ENCODE results near the gene STARD3. TPM values are rescaled to one million over a fixed set of nuclear protein-coding genes. Genes with fewer than 3 reads are reported as not detected.
A peak's percentile ranks its signal among the peaks of the same experiment; 100 is the strongest.

Gene STARD3
- total RNA-seq, 1 donor from 2014 or later = 18.4 TPM

DNA sequence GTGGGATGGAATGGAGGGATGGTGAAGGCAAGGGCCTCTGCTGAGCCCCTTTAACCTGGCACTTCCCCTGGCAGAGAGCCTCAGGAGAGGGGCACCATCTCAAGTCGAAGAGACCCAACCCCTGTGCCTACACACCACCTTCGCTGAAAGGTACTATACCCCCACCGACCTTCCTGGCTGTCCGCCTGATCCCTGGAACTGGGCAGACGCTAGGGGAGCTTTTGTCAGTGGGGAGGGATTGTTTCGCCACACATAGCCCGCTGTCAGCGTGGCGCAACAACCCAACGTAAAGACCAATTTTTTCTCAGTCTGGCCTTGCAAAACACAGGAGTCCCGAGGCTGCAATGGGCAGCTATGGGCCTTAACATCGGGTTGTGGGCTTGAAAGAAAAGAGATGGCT, 7.0 kb upstream of the STARD3 start:
- TF ChIP-seq, protein P1, sequence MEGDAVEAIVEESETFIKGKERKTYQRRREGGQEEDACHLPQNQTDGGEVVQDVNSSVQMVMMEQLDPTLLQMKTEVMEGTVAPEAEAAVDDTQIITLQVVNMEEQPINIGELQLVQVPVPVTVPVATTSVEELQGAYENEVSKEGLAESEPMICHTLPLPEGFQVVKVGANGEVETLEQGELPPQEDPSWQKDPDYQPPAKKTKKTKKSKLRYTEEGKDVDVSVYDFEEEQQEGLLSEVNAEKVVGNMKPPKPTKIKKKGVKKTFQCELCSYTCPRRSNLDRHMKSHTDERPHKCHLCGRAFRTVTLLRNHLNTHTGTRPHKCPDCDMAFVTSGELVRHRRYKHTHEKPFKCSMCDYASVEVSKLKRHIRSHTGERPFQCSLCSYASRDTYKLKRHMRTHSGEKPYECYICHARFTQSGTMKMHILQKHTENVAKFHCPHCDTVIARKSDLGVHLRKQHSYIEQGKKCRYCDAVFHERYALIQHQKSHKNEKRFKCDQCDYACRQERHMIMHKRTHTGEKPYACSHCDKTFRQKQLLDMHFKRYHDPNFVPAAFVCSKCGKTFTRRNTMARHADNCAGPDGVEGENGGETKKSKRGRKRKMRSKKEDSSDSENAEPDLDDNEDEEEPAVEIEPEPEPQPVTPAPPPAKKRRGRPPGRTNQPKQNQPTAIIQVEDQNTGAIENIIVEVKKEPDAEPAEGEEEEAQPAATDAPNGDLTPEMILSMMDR (IDR thresholded peaks at IDR 0.05; ENCODE audit: insufficient read depth, low read length, severe bottlenecking) = no peak
- FAIRE-seq = no peak
- H3K36me3 ChIP-seq (ENCODE audit: control insufficient read depth, insufficient read depth, low read length) = no peaks in the 10 kb centered on the region
- no peak for DNase-seq (ENCODE audit: low read depth)
- peaks cover 8% of the 10 kb centered on the region for H3K27me3 ChIP-seq (ENCODE audit: control insufficient read depth, insufficient read depth, low read length)
- no peak overlapping the region for H3K4me3 ChIP-seq (ENCODE audit: low read depth, low read length)

GRCh38 chr17:39631403-39631802, 5.5 kb upstream of the STARD3 start:
- peak; percentile 66 for DNase-seq (ENCODE audit: low read depth)
- TF ChIP-seq, protein P1 (IDR thresholded peaks at IDR 0.05; ENCODE audit: insufficient read depth, low read length, severe bottlenecking) = no peak
- Histone ChIP-seq H3K4me3 (ENCODE audit: low read depth, low read length) (no peak overlapping the region), H3K36me3 (ENCODE audit: control insufficient read depth, insufficient read depth, low read length) (no peaks in the 10 kb centered on the region), H3K27me3 (ENCODE audit: control insufficient read depth, insufficient read depth, low read length) (peaks cover 6% of the 10 kb centered on the region)
- FAIRE-seq = no peak

DNA sequence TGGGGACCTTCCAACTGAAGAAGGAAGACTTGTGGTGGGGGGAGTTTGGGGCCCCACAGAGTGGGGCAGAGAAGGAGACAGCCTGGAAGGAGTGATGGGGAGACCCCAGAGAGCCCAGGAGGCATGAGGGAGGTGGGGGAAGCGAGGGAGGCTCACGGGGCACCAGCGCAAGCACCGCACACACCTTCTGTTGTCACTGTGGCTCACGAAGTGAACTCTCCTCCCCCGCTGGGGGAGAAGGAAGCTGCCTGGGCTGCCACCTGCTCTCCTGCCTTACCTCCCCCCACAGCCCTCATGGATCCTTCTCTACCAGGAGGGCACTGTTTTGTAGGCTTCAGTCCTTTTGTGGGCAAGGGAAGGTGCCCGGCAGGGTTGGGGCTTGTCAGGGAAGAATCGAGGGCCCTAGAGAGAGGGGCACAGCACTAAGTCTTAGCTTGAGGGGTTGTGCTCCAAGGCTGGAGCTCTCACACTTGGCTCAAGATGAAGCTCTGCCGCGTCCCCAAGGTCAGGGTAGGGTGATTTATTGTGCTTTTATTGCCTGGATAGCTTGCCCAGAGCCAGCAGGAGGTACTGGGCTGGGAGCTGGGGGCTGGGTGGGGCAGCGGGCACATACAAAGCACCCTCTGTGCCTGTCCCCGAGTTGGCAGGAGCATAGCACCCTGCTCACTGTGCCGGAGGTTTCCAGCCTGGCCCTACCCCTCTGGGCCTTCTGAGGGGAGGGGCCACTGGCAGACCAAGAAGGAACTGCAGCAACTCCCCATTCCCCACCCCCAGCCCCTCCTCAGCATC, 4.6 kb upstream of the STARD3 start:
- Histone ChIP-seq H3K36me3 (ENCODE audit: control insufficient read depth, insufficient read depth, low read length) (no peaks in the 10 kb centered on the region), H3K4me3 (ENCODE audit: low read depth, low read length) (no peak overlapping the region), H3K27me3 (ENCODE audit: control insufficient read depth, insufficient read depth, low read length) (peaks cover 3% of the 10 kb centered on the region)
- FAIRE-seq = no peak
- TF ChIP-seq, protein P1 (IDR thresholded peaks at IDR 0.05; ENCODE audit: insufficient read depth, low read length, severe bottlenecking) = no peak
- DNase-seq (ENCODE audit: low read depth) = no peak

DNA sequence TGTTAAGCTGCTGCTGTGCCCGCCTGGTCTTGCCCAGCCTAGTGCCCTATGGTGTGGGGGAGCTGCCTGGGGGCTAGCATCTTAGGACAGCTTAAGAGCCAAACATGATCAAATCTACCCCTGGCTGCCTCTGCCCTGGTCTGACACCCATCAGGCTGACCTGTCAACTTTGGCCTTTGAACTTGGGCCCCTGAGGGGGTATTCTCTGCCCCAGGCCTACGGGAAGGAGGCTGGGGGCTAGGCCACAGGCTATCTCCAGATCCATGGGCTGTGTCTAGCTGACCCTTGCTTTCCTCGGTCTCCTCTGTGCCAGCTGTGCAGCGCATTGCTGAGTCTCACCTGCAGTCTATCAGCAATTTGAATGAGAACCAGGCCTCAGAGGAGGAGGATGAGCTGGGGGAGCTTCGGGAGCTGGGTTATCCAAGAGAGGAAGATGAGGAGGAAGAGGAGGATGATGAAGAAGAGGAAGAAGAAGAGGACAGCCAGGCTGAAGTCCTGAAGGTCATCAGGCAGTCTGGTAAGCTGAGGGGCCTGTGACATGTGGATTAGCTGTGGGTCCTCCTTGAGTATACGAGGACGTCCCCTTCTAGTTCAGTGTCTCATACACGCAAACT, 3.3 kb upstream of the STARD3 start:
- H3K27me3 ChIP-seq (ENCODE audit: control insufficient read depth, insufficient read depth, low read length) = peaks cover 1% of the 10 kb centered on the region
- FAIRE-seq (no peak), DNase-seq (ENCODE audit: low read depth) (no peak)
- no peaks in the 10 kb centered on the region for H3K36me3 ChIP-seq (ENCODE audit: control insufficient read depth, insufficient read depth, low read length)
- H3K4me3 ChIP-seq (ENCODE audit: low read depth, low read length) = no peak overlapping the region
- TF ChIP-seq, protein P1 (IDR thresholded peaks at IDR 0.05; ENCODE audit: insufficient read depth, low read length, severe bottlenecking) = no peak

- FAIRE-seq = no peak
- H3K36me3 ChIP-seq (ENCODE audit: control insufficient read depth, insufficient read depth, low read length) = no peaks in the 10 kb centered on the region
- peak; percentile 33 for DNase-seq (ENCODE audit: low read depth)
Measured at GRCh38 chr17:39634384-39634871, 2.5 kb upstream of the STARD3 start.

More at GRCh38 chr17:39634384-39634871, 2.5 kb upstream of the STARD3 start:
- H3K4me3 ChIP-seq (ENCODE audit: low read depth, low read length) = no peak overlapping the region
- TF ChIP-seq, protein P1 (IDR thresholded peaks at IDR 0.05; ENCODE audit: insufficient read depth, low read length, severe bottlenecking) = peak; percentile 56
- H3K27me3 ChIP-seq (ENCODE audit: control insufficient read depth, insufficient read depth, low read length) = no peaks in the 10 kb centered on the region
